ENCODE measurements around the gene FANCD2.
A peak's percentile ranks its signal among the peaks of the same experiment; 100 is the strongest.
"Not testable (repeated sequence)": the region's sequence is repeated elsewhere in the genome, so short reads cannot be mapped to it uniquely, and the experiment has no call there.

FANCD2 gene

DNA sequence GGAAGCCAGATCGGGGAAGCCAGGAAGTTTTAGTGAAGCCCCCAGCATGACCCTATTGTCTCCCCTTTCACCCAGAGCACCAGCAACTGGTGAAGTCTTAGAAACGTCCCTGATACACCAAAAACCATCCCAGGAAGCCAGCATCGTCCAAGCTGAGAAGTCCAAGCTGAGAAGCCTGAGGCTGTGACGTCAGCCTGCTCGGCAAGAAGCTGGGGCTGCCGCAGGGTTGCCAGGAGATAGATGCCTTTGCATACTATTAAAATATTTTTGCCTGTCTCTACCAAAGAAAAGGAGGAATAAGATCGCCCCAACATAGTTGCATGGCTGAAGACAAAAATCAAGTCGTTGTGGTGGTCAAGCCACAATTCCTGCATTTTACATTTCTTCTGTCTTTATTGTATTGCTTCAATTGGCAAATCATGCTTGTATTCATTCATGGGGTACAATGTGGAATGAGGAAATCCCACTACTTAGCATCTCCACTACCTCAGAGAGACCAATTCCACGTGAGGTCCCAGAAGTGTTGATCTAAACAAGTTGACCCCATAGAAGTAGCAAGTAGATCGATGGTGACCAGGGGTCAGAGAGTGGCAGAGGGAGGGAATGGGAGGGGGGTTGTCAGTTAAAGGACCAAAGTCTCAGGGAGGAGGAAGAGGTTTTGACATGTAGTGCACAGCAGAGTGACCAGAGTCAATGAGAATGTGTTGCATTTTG, 20.0 kb upstream of the FANCD2 start:
- no peaks in the 10 kb centered on the region for H3K27me3 ChIP-seq (ENCODE audit: control insufficient read depth, insufficient read depth, low read length)
- no peaks in the 10 kb centered on the region for H3K4me1 ChIP-seq (ENCODE audit: control insufficient read depth, insufficient read depth, low read length)
- H3K4me3 ChIP-seq (ENCODE audit: low read depth, low read length) = no peak overlapping the region
- no peaks in the 10 kb centered on the region for H3K9me3 ChIP-seq (ENCODE audit: control insufficient read depth, insufficient read depth, low read length)
- H3K36me3 ChIP-seq (ENCODE audit: control insufficient read depth, insufficient read depth, low read length) = peaks cover 13% of the 10 kb centered on the region
- H3K9ac ChIP-seq (ENCODE audit: low read depth, low read length) = no peak overlapping the region
- no peak overlapping the region for H3K27ac ChIP-seq (ENCODE audit: low read depth, low read length)

GRCh38 chr3:10006762-10007090, 19.5 kb upstream of the FANCD2 start:
- Histone ChIP-seq H3K27me3 (ENCODE audit: control insufficient read depth, insufficient read depth, low read length) (peaks cover 4% of the 10 kb centered on the region; the same call in 1 of the 2 replicates), H3K9me3 (ENCODE audit: control insufficient read depth, insufficient read depth, low read length) (no peaks in the 10 kb centered on the region), H3K36me3 (ENCODE audit: control insufficient read depth, insufficient read depth, low read length) (peaks cover 13% of the 10 kb centered on the region), H3K4me1 (ENCODE audit: control insufficient read depth, insufficient read depth, low read length) (no peaks in the 10 kb centered on the region), H3K27ac (ENCODE audit: low read depth, low read length) (no peak overlapping the region), H3K4me3 (ENCODE audit: low read depth, low read length) (no peak overlapping the region), H3K9ac (ENCODE audit: low read depth, low read length) (no peak overlapping the region)

GRCh38 chr3:10007126-10007782, 19.0 kb upstream of the FANCD2 start:
- no peaks in the 10 kb centered on the region for H3K9me3 ChIP-seq (ENCODE audit: control insufficient read depth, insufficient read depth, low read length)
- no peak overlapping the region for H3K9ac ChIP-seq (ENCODE audit: low read depth, low read length)
- no peak overlapping the region for H3K27ac ChIP-seq (ENCODE audit: low read depth, low read length)
- H3K27me3 ChIP-seq (ENCODE audit: control insufficient read depth, insufficient read depth, low read length) = peaks cover 4% of the 10 kb centered on the region
- no peaks in the 10 kb centered on the region for H3K4me1 ChIP-seq (ENCODE audit: control insufficient read depth, insufficient read depth, low read length)
- peaks cover 13% of the 10 kb centered on the region for H3K36me3 ChIP-seq (ENCODE audit: control insufficient read depth, insufficient read depth, low read length)
- H3K4me3 ChIP-seq (ENCODE audit: low read depth, low read length) = no peak overlapping the region

DNA sequence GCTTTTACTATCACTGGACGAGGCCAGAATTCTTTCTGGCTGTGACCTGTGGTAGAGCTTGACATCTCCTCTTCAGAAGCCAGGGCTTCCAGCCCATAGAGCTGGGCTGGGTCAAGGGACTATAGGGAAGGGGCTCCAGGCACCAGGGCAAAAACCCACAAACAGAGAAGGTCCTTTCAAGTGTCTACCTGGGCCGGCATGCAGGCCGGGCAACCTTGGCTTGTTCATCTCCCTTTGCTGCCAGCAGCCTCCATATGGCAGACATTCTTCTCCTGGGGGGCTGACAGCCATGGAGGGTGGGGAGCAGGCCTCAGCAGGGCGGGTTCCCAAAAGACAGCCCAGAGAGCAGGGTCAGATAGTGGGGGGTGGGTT, 18.0 kb upstream of the FANCD2 start:
- H3K9ac ChIP-seq (ENCODE audit: low read depth, low read length); H3K4me1 ChIP-seq (ENCODE audit: control insufficient read depth, insufficient read depth, low read length); H3K36me3 ChIP-seq (ENCODE audit: control insufficient read depth, insufficient read depth, low read length); H3K27me3 ChIP-seq (ENCODE audit: control insufficient read depth, insufficient read depth, low read length); H3K9me3 ChIP-seq (ENCODE audit: control insufficient read depth, insufficient read depth, low read length): not testable (repeated sequence)
- peak overlapping the region; percentile 29 for H3K27ac ChIP-seq (ENCODE audit: low read depth, low read length)
- peak overlapping the region; percentile 70; the same call in 1 of the 2 replicates for H3K4me3 ChIP-seq (ENCODE audit: low read depth, low read length)

GRCh38 chr3:10008588-10009344, 17.5 kb upstream of the FANCD2 start:
- no peaks in the 10 kb centered on the region for H3K9me3 ChIP-seq (ENCODE audit: control insufficient read depth, insufficient read depth, low read length)
- no peak overlapping the region for H3K9ac ChIP-seq (ENCODE audit: low read depth, low read length)
- H3K4me1 ChIP-seq (ENCODE audit: control insufficient read depth, insufficient read depth, low read length) = no peaks in the 10 kb centered on the region
- H3K36me3 ChIP-seq (ENCODE audit: control insufficient read depth, insufficient read depth, low read length) = no peaks in the 10 kb centered on the region
- peaks cover 4% of the 10 kb centered on the region for H3K27me3 ChIP-seq (ENCODE audit: control insufficient read depth, insufficient read depth, low read length)
- H3K27ac ChIP-seq (ENCODE audit: low read depth, low read length) = peak overlapping the region; percentile 29
- H3K4me3 ChIP-seq (ENCODE audit: low read depth, low read length) = peak overlapping the region; percentile 70

GRCh38 chr3:10010421-10010877, 15.8 kb upstream of the FANCD2 start:
- H3K4me1 ChIP-seq (ENCODE audit: control insufficient read depth, insufficient read depth, low read length) = no peaks in the 10 kb centered on the region
- peak overlapping the region; percentile 66 for H3K4me3 ChIP-seq (ENCODE audit: low read depth, low read length)
- peaks cover 4% of the 10 kb centered on the region for H3K27me3 ChIP-seq (ENCODE audit: control insufficient read depth, insufficient read depth, low read length)
- H3K9ac ChIP-seq (ENCODE audit: low read depth, low read length) = no peak overlapping the region; the same call in 1 of the 2 replicates
- H3K36me3 ChIP-seq (ENCODE audit: control insufficient read depth, insufficient read depth, low read length) = no peaks in the 10 kb centered on the region
- H3K27ac ChIP-seq (ENCODE audit: low read depth, low read length) = no peak overlapping the region
- no peaks in the 10 kb centered on the region for H3K9me3 ChIP-seq (ENCODE audit: control insufficient read depth, insufficient read depth, low read length)

DNA sequence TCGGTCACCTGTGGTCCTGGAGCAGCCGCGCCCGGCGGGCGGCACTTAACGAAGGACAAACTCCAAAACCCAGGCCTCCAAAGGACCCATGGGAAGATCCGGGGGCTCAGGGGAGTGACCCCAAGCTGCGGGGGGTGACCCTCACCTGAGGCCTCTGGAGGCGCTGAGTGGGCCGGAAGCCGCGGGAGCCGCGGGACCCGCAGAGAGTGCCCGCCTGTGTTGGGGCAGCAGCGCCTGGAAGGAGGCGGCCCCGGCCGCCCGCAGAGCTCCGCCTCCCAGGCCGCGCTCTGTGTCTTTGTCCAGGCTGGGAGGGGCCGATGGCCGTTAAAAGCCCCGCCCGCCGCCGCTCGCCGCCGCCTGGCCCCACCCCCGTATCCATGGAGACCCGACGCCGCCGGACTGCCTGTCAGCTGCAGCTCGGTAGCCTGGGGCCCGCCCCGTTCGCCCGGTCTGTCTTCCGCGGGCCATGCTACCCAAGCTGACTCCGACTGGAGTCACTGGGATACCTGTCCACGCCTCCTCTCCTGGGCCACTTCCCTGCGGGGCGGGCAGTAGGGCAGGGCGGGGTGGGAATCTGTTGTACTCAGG, 15.3 kb upstream of the FANCD2 start:
- Histone ChIP-seq H3K9me3 (ENCODE audit: control insufficient read depth, insufficient read depth, low read length) (no peaks in the 10 kb centered on the region), H3K27me3 (ENCODE audit: control insufficient read depth, insufficient read depth, low read length) (peaks cover 4% of the 10 kb centered on the region), H3K9ac (ENCODE audit: low read depth, low read length) (no peak overlapping the region; the same call in 1 of the 2 replicates), H3K4me1 (ENCODE audit: control insufficient read depth, insufficient read depth, low read length) (no peaks in the 10 kb centered on the region), H3K4me3 (ENCODE audit: low read depth, low read length) (peak overlapping the region; percentile 66), H3K36me3 (ENCODE audit: control insufficient read depth, insufficient read depth, low read length) (no peaks in the 10 kb centered on the region), H3K27ac (ENCODE audit: low read depth, low read length) (no peak overlapping the region)

- Histone ChIP-seq H3K27me3 (ENCODE audit: control insufficient read depth, insufficient read depth, low read length) (peaks cover 4% of the 10 kb centered on the region), H3K4me1 (ENCODE audit: control insufficient read depth, insufficient read depth, low read length) (no peaks in the 10 kb centered on the region), H3K27ac (ENCODE audit: low read depth, low read length) (no peak overlapping the region), H3K9ac (ENCODE audit: low read depth, low read length) (no peak overlapping the region), H3K4me3 (ENCODE audit: low read depth, low read length) (peak overlapping the region; percentile 35; the same call in 1 of the 2 replicates), H3K9me3 (ENCODE audit: control insufficient read depth, insufficient read depth, low read length) (no peaks in the 10 kb centered on the region), H3K36me3 (ENCODE audit: control insufficient read depth, insufficient read depth, low read length) (no peaks in the 10 kb centered on the region)
Observed at GRCh38 chr3:10011631-10012030, 14.6 kb upstream of the FANCD2 start.

GRCh38 chr3:10012106-10012505, 14.1 kb upstream of the FANCD2 start:
- H3K9ac ChIP-seq (ENCODE audit: low read depth, low read length) = no peak overlapping the region
- no peak overlapping the region for H3K27ac ChIP-seq (ENCODE audit: low read depth, low read length)
- H3K9me3 ChIP-seq (ENCODE audit: control insufficient read depth, insufficient read depth, low read length) = no peaks in the 10 kb centered on the region
- H3K36me3 ChIP-seq (ENCODE audit: control insufficient read depth, insufficient read depth, low read length) = no peaks in the 10 kb centered on the region
- no peak overlapping the region for H3K4me3 ChIP-seq (ENCODE audit: low read depth, low read length)
- H3K4me1 ChIP-seq (ENCODE audit: control insufficient read depth, insufficient read depth, low read length) = no peaks in the 10 kb centered on the region
- H3K27me3 ChIP-seq (ENCODE audit: control insufficient read depth, insufficient read depth, low read length) = peaks cover 4% of the 10 kb centered on the region

DNA sequence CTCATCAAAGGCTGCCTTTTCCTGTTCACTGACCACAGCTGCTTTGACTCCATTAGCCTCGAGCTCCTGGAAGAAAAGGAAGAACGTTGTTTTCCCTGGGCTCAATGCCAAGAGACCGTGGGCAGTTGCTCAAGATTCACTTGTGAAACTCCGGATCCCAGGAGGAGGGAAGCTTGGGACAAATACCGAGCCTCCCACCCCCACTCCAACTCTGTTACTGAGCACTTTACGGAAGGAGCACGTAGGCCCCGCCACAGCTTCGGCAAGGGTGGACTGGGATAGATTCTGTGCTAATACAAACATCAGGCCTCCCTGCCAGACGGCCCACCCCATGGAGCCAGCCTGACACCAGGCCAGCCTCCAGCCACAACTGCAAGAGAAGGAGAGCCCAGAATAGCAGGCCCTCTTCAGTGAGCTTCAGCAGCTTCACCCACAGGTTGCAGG, 10.8 kb upstream of the FANCD2 start:
- H3K9ac ChIP-seq (ENCODE audit: low read depth, low read length) = no peak overlapping the region
- peaks cover 4% of the 10 kb centered on the region for H3K27me3 ChIP-seq (ENCODE audit: control insufficient read depth, insufficient read depth, low read length)
- no peaks in the 10 kb centered on the region for H3K9me3 ChIP-seq (ENCODE audit: control insufficient read depth, insufficient read depth, low read length)
- 0 out of 2 replicates have a peak, but pooled peaks cover 7% of the 10 kb centered on the region for H3K36me3 ChIP-seq (ENCODE audit: control insufficient read depth, insufficient read depth, low read length)
- H3K4me3 ChIP-seq (ENCODE audit: low read depth, low read length) = no peak overlapping the region
- H3K27ac ChIP-seq (ENCODE audit: low read depth, low read length) = no peak overlapping the region
- H3K4me1 ChIP-seq (ENCODE audit: control insufficient read depth, insufficient read depth, low read length) = no peaks in the 10 kb centered on the region
